Suppressor macrophage treated with lipopolysaccharide for 1 hour (primary cell): ENCODE results near the gene EMP2.

Experiments used
- DNase-seq, 3 donors: peaks; one replicate each; pipeline ENCODE4 v3.0.0-alpha.2; 2020 to 2022

The EMP2 gene

GRCh38 chr16:10609402-10609774 lies 29.0 kb upstream of the EMP2 start:
- no peak for DNase-seq

DNA sequence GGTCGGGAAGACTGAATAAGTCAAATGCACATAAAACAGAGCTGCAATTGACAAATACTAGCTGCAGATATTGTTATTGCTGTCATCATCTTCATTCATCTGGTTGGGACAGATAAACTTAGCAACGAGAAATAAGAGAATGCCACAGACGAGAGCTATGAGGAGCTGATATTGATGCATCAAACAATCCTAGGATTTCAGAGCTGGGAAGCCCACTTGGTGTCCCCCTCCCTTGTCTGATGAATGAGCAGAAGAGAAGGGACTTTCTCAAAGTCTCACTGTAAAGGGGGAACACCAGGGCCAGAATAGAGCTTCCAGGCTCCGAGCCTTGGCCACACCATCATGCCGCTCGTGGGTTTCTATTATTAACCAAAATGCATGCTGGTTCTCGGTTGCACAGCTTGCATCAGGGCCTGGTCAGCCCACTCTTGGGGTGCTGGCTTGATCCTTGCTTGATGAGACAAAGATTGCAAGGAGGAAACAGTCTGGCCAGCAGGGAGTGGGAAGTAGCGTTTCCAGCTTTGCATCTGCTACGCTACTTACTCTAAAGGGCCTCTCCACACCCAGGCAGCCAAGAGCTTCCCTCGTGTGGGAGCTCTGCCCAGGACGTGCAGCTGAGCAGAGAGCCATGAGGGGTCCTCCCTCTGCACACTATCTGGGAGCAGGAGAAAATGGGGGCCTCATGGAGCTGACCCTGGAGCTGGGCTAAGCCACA lies 28.4 kb upstream of the EMP2 start:
- DNase-seq, result peak; percentile 45 to 60 (median 48)

GRCh38 chr16:10607157-10607556 lies 26.8 kb upstream of the EMP2 start:
- no peak for DNase-seq

GRCh38 chr16:10606607-10607006 lies 26.2 kb upstream of the EMP2 start:
- no peak for DNase-seq

GRCh38 chr16:10605636-10606035 lies 25.2 kb upstream of the EMP2 start:
- DNase-seq, result no peak

DNA sequence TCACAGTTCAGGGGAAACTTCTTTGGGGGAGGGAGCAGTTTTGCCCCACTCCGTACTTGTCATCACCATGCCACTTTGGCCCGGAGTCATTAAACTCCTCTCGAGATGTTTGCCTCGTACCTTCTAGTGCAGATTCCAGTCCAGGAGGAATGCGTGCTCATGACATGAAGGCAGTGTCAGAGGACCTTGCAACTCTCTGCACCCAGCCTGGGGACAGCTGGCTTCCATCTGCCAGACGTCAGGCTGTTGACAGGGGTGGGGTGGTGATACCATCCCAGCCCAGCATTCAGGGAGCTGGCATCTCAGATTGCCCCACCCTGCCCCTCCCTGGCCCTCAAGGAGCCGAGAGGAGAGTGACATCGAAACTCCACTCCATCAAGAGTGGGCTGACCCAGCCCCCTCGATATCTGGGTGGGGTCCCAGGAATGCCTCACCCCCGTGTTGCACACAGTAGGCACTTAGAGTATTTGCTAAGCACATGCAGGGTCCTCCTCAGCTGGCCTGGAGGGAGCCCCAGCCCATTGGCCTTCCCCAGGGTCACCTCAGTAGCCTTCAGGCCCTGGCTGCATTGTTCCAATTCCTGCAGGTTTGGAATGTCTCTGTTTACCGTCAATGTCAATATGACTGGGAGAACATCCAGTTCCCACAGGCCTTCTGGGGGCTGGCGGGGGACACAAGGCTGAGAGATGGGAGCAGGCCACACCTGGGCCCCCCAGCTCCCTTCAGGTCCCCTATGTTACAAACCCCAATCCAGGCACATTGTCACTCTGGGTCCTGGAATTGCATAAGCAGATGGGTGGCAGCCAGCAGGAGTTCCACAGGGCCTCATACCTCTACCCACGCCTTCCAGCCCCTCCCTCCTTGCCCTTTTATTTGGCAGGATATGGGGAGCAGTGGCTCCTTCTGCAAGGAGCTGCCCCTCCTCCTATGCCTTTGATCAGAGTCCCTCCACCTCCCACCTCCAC lies 21.3 kb upstream of the EMP2 start:
- DNase-seq, result no peak

DNA sequence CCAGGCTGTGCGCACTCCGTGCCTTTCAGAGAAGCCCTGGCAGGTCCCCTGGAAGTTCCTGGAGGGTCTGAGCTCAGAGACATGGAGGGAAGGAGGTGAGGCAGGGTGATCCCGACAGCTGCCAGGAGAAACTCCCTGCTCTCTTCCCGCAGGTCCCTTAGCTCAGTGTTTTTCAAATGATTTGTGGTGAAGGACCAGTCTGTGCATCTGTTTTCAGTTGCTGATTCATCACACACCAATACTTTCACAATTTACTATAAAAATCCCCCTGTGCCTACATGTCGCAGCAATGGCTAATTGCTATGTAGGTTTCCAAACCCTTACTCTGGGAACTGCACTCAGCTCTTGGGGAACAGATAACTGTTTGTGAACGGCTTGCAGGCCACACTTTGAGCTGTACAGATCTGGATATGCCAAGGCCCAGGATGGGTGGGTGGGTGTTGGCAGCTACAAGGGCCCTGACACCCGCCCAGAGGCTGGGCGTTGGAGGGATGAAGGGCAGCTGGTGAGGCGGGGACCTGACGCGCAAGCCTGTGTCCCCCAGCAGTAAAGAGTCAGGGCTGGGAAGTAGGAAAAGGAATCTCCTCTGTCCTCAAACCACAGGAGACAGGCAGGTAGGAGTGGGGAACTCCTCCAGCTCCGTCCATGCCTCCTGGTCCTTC lies 20.5 kb upstream of the EMP2 start:
- DNase-seq, result peak in 2 of 3 donors; percentile 22 to 26

DNA sequence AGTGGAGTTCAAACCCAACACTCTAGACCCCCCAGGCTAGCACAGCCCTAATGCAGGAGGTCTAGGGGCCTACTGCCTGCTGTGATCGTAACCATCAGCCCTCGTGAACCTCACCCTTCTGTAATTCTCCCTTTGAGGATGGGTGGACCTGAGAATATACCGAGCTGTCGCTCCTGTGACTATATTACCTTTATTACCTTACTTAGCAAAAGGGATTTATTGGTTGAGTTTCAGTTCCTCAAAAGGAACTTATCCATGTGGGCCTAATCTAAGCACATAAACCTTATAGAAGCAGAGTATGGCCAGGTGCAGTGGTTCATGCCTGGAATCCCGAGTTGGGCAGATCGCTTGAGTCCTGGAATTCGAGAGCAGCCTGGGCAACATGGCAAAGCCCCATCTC lies 19.2 kb upstream of the EMP2 start:
- DNase-seq, result no peak

DNA sequence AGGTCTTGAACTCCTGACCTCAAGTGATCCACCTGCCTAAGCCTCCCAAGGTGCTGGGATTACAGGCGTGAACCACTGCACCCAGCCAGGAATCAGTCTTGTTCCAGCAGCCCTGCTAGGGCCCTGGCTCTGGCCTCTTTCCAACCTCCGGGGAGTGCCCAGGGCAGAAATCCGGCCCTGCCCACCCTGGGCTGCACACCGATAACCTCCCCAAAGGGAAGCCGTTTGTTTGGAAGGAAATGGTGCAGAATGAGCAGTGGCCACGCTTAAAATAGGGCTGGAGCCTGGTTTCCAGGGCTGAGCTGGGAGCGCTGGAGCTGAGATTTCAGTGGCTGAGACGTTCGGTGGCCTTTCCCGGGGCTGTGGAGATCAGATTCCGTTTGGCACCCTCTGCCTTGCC lies 17.8 kb upstream of the EMP2 start:
- no peak for DNase-seq

- DNase-seq, result no peak
Measured at GRCh38 chr16:10597187-10597601, 16.8 kb upstream of the EMP2 start.

GRCh38 chr16:10594312-10594950 lies 14.0 kb upstream of the EMP2 start:
- no peak for DNase-seq

GRCh38 chr16:10592611-10593010 lies 12.2 kb upstream of the EMP2 start:
- DNase-seq, result no peak

- no peak for DNase-seq
Measured at GRCh38 chr16:10590342-10590741, 9.9 kb upstream of the EMP2 start.

- DNase-seq, result no peak
Measured at GRCh38 chr16:10589109-10589508, 8.7 kb upstream of the EMP2 start.

- DNase-seq, result no peak
Measured at GRCh38 chr16:10587622-10588021, 7.2 kb upstream of the EMP2 start.

DNA sequence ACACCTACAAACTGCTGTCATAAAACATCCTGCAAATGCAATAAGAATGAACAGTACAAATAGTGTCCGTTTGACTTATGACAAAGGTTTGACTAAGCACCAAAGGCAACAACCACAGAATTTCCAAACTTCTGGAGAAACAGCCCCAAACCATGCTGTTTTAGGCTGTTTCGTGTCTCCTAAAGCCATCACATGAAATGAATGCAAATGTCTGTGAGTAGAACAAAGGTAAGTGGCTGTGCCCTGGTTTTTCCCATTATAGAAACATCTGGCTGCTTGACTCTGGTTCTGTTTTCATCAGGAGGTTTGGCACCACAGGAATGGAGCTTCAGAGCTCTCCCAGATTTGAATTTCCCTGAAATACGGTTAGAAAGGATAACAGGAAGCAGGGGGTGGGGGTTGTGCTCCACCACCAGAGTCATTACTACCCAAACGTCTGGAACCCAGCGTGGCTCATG lies 4.6 kb upstream of the EMP2 start:
- peak in 2 of 3 donors; percentile 18 to 20 for DNase-seq

DNA sequence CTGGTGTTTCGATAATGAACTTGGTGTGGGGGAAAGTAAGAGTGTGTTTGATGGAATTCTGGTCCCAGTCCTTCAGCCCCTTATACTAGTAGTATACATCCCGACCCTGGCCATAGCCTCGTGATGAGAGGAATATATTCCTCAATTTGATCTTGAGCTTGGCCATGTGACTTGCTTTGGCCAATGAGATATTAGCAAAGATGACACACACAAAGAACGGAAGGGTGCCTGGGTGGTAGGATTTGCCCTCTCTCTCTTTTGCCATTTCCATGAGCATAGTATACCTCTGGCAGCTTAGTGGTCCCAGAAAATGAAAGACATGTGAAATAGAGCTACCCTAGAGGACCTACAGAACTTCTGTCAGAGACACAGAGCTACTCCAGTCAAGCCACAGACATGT lies 2.9 kb upstream of the EMP2 start:
- DNase-seq, result no peak

- no peak for DNase-seq
Measured at GRCh38 chr16:10581507-10581906, 1.1 kb upstream of the EMP2 start.

DNA sequence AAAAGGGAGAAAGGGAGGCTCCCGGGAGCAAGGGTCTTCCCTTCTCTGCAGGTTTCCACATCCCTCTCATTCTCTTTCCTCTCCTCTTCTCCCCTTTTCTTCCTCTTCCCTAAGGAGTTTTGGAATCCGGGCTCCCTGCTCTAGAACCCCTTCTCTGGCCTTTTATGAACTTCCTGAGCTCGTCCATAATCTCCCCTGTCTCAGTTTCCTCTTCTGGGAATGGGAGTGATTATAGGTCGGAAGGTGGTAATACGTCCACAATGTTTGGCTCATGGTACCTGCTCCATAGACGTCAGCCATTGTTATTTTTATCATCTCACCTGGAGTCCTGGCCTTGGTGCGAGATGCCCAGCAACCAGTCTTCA lies 467 bp upstream of the EMP2 start:
- DNase-seq, result no peak

DNA sequence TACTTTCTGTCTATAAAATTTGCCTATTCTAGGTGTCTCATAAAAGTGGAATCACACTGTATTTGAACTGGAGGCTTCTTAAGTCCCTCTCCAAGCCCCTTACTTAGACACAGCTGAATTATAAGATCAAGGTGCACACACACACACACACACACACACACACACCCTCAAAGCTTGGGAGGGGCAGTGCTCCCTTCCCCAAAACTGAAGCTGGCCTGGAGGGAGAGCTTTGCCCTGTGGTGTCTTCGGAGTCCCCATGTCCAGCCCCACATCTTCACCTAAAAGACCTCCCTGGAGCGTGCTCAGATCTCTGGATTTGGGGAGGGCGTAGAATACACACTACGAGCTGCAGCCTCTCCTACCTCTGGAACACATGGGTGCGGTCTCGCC lies 828 bp downstream of the EMP2 start:
- no peak for DNase-seq

- no peak for DNase-seq
Measured at GRCh38 chr16:10578474-10579316, 1.7 kb downstream of the EMP2 start.
